ENCODE measurements around the gene CDC42BPA. TPM values are rescaled to one million over a fixed set of nuclear protein-coding genes. Genes with fewer than 3 reads are reported as not detected.
A peak's percentile ranks its signal among the peaks of the same experiment; 100 is the strongest.

Gene CDC42BPA
- total and polyA plus RNA-seq, 12 donors: 7.4 to 73.8 (median 37.2) TPM

GRCh38 chr1:226948480-226948879 is 369.8 kb downstream of the CDC42BPA start:
- no peak overlapping the region for H3K4me3 ChIP-seq
- H3K36me3 ChIP-seq (replicated peaks in 1 of 2): peaks cover 0 to 4% of the 10 kb centered on the region in 2 donors
- DNase-seq: peak in 1 of 7 donors; percentile 4
- WGBS, 4 donors: 96 to 97% (median 96%) methylated on average over 6 of the region's 6 CpGs
- no peaks in the 10 kb centered on the region for H3K9me3 ChIP-seq (replicated peaks in 1 of 3)
- no peaks in the 10 kb centered on the region for H3K27me3 ChIP-seq
- TF ChIP-seq CTCF (IDR thresholded peaks at IDR 0.05) (no peak), POLR2A (IDR thresholded peaks at IDR 0.05) (no peak)
- peaks cover 31 to 56% of the 10 kb centered on the region in 2 donors for H3K4me1 ChIP-seq (replicated peaks in 1 of 2)
- H3K27ac ChIP-seq: no peak overlapping the region
- intact Hi-C loops (cut with DNase I): no loop called here

- H3K9me3 ChIP-seq (replicated peaks in 1 of 3): no peaks in the 10 kb centered on the region
- peaks cover 33 to 57% of the 10 kb centered on the region in 2 donors for H3K4me1 ChIP-seq (replicated peaks in 1 of 2)
- peak in 2 of 7 donors; percentile 10 to 25 for DNase-seq
These were observed 370.2 kb downstream of the CDC42BPA start for GRCh38 chr1:226948051-226948450.

GRCh38 chr1:226946841-226947240 is 371.5 kb downstream of the CDC42BPA start:
- peaks cover 38 to 69% of the 10 kb centered on the region in 2 donors for H3K4me1 ChIP-seq (replicated peaks in 1 of 2)
- no peaks in the 10 kb centered on the region for H3K27me3 ChIP-seq
- peak overlapping the region in 3 of 5 donors; percentile 81 to 84 (median 82) for H3K27ac ChIP-seq
- 26 to 76% (median 57%) methylated on average over 1 to 3 of the region's 3 CpGs for WGBS, 4 donors
- no peak overlapping the region for H3K4me3 ChIP-seq
- DNase-seq: peak; percentile 23 to 69 (median 61)
- TF ChIP-seq CTCF (IDR thresholded peaks at IDR 0.05) (no peak), POLR2A (IDR thresholded peaks at IDR 0.05) (peak in 1 of 2 donors; percentile 17)
- intact Hi-C loops (cut with DNase I): no loop called here
- peaks cover 0 to 4% of the 10 kb centered on the region in 2 donors for H3K36me3 ChIP-seq (replicated peaks in 1 of 2)
- H3K9me3 ChIP-seq (replicated peaks in 1 of 3): no peaks in the 10 kb centered on the region

More at GRCh38 chr1:226948051-226948450, 370.2 kb downstream of the CDC42BPA start:
- intact Hi-C loops (cut with DNase I): no loop called here
- Histone ChIP-seq H3K27ac (peak overlapping the region in 1 of 5 donors; percentile 82), H3K4me3 (no peak overlapping the region), H3K36me3 (replicated peaks in 1 of 2) (peaks cover 0 to 4% of the 10 kb centered on the region in 2 donors), H3K27me3 (no peaks in the 10 kb centered on the region)
- TF ChIP-seq CTCF (IDR thresholded peaks at IDR 0.05) (no peak), POLR2A (IDR thresholded peaks at IDR 0.05) (no peak)
- WGBS, 4 donors: 91 to 100% (median 93%) methylated on average over 2 of the region's 2 CpGs

GRCh38 chr1:226946285-226946684 is 372.0 kb downstream of the CDC42BPA start:
- DNase-seq: peak in 3 of 7 donors; percentile 22 to 57 (median 33)
- H3K27ac ChIP-seq: peak overlapping the region; percentile 15 to 84 (median 81)
- H3K4me1 ChIP-seq (replicated peaks in 1 of 2): peaks cover 44 to 72% of the 10 kb centered on the region in 2 donors
- TF ChIP-seq POLR2A (IDR thresholded peaks at IDR 0.05): no peak
- no peak for TF ChIP-seq CTCF (IDR thresholded peaks at IDR 0.05)
- H3K4me3 ChIP-seq: no peak overlapping the region
- WGBS, 4 donors: 86 to 96% (median 91%) methylated on average over 8 to 9 of the region's 9 CpGs
- intact Hi-C loops (cut with DNase I): no loop called here
- peaks cover 0 to 4% of the 10 kb centered on the region in 2 donors for H3K36me3 ChIP-seq (replicated peaks in 1 of 2)
- no peaks in the 10 kb centered on the region for H3K9me3 ChIP-seq (replicated peaks in 1 of 3)
- H3K27me3 ChIP-seq: no peaks in the 10 kb centered on the region
